ENCODE results near the gene NAT9.

NAT9 gene

DNA sequence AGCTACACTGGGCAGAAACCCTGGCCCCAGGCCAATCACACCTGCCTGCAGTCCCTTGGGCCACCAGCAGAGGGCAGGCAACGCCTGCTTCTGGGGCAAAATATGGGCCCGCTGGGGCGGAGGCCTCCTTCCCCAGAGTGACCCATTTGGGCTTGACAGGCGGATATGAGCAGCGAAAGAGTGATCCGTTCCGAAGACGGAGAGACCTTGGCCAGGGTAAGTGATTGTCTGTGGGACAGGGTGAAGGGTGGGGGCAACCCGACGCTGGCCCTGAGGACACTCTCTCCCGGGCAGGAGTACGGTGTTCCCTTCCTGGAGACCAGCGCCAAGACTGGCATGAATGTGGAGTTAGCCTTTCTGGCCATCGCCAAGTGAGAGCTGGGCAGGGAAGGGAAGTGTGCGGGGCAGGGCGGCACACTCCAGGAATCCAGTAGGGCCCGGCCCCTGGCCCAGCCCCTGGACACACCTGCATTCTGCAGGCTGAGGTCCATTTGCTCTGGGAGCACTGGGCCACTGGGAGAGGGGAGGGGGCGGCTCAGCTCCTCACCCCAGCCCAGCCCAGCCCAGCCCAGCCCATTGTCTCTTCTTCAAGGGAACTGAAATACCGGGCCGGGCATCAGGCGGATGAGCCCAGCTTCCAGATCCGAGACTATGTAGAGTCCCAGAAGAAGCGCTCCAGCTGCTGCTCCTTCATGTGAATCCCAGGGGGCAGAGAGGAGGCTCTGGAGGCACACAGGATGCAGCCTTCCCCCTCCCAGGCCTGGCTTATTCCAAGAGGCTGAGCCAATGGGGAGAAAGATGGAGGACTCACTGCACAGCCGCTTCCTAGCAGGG lies 31.2 kb downstream of the NAT9 start:
- DNase-seq (ENCODE audit: low read depth): no peak

DNA sequence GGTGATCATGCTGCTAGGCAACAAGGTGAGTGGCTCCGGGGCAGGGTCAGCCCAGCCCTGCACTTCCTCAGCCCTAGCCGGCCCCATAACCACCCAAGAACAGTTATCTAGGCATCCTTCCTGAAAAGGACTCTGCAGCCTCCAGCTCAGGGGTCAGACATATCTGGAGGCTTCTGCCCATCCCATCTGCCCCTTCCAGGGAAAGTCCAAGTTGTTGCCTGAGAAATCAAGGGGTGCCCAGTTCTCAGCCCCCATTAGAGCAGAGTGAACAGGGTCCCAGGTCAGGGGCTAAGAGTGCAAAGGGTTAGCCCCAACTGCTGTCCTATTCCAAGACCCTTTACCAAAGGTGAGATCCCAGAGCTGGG lies 31.8 kb downstream of the NAT9 start:
- DNase-seq (ENCODE audit: low read depth): no peak

DNA sequence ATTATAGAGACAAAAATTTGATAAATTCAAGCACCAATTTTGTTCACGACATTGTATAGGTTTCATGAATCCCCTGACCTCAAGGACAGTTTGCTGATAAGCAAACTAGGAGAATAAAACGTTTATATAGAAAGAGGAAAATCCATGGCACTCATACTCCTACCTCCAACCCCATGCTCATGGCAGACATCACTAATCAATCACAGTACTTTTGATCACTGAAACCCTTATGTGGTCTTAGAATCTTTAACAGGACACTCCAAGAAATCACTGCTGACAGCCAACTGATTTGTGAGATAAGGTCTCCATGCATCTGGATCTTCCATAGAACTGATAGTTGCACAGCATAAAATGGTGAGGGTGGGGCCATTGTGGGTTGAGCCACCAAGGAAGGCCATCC lies 32.4 kb downstream of the NAT9 start:
- DNase-seq (ENCODE audit: low read depth): no peak

DNA sequence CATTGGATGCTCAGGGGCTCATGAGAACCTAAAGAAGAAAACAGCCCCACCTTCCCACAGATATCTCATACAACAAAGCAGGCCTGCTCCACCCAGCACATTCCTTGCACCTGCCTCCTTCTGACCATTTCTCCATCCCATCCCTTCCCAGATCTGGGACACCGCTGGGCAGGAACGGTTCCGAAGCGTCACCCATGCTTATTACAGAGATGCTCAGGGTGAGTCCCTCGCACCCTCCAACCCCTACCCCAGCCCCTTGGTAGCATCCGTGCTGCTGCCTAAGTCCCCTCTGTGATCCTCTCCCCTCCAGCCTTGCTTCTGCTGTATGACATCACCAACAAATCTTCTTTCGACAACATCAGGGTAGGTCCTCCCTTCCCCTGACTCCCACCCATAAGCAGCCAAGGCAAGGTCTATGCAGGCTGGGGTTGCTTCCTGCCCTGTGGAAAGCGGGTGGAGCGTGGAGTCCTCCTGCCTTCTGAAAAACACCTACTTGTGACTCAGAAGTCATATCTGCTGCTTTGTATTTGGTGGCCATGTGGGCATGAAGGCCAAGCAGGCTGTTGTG lies 33.1 kb downstream of the NAT9 start:
- DNase-seq (ENCODE audit: low read depth): no peak

DNA sequence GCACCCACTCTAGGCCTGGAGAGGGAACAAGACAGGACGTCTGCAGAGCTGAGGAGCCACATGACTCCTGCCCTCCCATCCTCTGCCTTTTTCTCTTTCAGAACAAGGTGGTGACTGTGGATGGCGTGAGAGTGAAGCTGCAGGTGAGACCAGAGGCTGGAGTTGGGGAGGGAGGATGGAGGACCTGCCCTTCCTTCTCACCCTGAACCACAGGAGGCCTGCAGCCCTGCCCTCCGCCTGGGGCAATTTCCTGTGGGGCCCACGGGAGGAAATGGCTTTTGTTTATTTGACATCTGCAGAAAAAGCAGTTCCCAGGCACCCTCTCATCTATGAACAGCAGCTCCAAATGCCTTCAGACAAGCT lies 34.0 kb downstream of the NAT9 start:
- DNase-seq (ENCODE audit: low read depth): no peak

DNA sequence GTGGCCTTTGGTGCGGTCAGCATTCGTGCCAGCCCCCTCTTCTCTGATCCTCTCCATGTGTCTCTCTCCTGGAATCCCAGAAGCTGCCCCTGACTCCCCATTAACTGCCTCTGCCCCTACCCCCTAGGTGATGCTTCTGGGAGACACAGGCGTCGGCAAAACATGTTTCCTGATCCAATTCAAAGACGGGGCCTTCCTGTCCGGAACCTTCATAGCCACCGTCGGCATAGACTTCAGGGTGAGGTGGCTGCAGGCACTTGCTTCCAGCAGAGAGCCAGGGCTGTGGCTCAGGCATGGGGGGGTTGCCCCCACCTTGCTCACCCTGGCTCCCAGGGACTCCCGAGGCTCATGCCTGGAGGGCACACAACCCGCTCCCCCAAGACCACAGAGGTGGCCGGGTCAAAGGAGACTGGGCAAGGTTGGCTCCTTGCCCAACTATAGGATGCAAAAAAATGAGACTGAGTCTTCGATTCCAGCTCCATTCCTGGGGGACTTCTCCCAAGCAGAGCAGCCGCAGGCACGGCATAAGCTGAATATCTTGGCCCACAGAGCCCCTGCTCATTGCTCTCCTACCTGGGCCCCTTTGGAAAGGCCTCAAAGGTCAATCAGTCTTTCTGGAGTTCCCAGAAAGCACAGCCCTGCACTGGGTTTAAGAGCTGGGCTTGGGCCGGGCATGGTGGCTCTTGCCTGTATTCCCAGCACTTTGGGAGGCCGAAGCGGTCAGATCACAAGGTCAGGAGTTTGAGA lies 35.3 kb downstream of the NAT9 start:
- no peak for DNase-seq (ENCODE audit: low read depth)

DNA sequence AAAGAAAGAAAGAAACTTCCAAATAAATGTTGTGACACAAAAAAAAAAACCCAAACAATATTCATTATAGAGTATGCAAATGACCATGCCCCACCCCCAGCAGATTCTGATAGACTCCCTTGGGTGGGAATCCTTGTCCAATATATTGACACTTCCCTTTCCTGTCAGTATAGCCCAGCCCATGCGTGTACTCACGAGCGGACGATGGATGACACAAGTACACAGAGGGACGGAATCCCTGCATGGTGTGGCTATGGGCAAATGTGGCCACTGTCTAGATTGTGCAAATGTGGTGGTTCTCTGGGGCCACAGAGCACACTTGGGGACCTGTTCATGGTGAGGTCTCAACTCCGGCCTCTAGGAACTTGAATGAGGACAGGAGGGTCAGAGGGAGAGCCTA lies 36.0 kb downstream of the NAT9 start:
- DNase-seq (ENCODE audit: low read depth): no peak

DNA sequence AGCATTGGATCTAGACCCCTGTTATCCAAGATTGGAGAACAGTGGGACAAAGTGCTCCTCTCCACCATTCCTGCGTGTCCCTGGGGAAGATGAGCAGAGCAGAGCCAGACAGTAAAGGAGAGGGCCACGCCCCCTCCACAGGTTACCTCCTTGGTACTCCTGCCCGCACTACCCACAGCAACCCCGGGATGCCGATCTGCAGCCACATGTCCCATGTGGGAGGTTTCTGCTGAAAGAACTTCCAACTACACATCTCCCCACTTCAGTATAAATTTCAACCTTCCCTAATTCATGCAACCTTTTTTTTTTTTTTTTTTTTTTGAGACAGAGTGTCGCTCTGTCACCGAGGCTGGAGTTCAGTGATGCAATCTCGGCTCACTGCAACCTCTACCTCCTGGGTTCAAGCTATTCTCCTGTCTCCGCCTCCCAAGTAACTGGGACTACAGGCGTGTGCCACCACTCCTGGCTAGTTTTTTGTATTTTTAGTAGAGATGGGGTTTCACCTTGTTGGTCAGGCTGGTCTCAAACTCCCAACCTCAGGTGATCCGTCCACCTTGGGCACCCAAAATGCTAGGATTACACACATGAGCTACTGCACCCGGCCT lies 36.8 kb downstream of the NAT9 start:
- no peak for DNase-seq (ENCODE audit: low read depth)

DNA sequence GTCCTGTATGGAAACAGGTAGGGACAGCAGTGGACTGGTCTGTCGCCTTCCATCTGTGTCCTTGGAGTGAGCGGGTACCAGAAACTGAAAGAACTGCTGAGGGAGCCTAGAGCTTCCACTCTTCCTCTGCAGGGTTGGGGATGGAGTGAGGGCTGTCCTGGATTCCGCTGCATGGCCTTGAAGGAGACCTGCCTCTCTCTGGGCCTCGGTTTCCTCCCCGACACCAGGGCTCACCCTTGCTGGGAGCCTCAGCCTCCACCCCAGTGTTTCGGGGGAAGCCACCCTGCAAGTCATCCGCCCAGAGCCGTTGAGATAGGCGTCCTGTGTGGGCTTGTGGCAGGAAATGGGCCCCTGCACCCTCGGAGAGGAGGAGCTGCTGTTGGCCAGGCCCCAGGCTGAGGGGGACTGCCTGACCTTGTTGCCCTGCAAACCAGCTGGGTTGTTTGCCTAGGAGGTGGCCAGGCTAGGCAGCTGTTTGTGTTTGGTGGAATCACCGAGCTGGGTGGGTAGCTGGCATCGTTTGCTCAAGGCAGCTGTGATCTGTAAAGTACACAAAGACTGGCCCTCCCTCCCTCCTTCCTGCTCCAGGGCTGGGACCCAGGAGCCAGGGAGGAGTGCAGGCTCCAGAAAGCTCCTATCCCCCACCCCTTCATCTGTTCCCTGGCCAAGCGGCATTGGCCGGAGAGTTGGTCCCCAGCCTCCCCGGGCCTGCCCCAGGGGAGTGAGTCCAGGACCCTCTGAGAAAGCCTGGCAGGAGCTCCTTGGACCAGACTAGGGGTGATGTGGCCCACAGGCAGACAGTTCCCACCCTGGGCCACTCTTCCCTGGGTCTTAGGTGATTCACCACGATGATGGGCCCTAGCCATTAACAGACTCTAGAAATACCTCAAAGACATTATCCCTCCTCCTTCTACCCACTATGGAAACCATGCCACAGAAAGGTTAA lies 37.8 kb downstream of the NAT9 start:
- DNase-seq (ENCODE audit: low read depth): peak; percentile 70

DNA sequence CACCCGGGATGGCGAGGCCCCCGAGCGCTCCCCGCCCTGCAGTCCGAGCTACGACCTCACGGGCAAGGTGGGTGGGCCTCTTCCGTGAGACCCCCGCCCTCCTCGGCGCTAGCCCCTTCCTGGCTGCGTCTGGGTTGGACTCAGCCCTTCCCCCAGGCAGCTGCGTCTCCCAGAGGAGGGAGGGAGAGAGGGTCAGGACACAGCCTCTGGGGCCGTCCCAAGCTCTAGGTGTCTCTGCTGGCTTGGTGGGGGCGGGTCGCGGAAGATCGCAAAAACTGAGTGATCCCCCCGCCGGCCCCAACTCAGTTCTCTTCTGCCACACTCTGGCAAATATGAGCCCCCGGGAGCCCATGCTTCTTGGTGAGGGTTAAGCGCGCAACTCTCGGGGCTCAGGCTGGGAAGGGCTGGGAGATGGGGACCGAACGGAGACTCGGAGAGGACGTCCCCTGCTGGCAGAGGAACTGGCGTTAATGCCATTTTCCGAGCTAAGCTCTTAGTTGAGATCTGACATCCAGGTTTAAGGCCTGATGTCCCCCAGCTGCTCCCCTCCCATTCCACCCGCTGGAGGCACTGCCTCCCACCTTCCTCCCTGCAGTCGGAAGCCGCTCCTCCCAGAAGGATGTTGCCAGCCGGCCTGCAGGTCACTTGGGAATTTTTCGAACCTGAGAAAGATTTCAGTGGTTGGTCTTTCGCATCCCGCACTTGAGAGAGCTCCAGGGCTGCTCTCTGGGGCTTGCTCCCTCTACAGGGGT lies 38.7 kb downstream of the NAT9 start:
- DNase-seq (ENCODE audit: low read depth): peak; percentile 66

DNA sequence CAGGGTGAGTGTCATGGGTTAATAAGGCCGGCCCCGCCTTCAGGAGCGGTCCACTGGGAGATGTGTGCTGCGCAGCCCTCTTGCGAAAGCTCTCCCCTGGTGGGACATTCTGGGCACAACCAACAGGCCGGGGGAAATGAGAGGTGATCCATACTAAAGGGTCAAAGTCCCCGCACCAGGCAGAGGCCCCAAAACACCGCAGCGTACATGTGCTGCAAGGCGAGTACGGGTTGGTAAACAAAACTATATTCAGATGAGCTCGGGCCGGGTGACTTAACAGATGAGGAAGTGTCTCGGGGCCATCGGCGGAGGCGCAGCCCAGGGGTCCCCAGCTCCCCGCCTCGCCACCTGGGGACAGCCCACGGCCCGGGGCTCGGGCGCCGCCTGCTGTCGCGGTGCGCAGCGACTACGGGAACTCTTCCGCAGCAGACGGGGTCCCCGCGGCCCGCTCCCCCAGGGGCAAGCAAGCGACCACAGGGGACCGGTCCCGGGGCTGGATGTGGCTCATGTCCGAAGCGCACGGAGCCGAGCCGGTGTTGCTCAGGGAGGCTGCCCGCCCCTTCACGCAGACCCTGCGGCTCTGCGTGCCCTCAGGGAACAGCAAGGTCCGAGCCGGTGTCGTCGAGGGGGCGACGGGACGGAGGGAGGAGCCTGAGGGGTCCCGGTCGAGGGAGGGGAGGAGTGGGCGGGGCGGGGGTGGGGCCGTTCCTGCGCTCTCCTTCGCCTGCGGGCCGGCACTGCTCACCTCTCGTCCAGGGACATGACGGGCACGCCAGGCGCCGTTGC lies 39.4 kb downstream of the NAT9 start, which contains the start of gene RAB37:
TSS of gene RAB37 (plus strand) at position 744 of the 786 bp plus-strand sequence. CDS start at position 761, 17 bp downstream.
- peak; percentile 70 for DNase-seq (ENCODE audit: low read depth)

DNA sequence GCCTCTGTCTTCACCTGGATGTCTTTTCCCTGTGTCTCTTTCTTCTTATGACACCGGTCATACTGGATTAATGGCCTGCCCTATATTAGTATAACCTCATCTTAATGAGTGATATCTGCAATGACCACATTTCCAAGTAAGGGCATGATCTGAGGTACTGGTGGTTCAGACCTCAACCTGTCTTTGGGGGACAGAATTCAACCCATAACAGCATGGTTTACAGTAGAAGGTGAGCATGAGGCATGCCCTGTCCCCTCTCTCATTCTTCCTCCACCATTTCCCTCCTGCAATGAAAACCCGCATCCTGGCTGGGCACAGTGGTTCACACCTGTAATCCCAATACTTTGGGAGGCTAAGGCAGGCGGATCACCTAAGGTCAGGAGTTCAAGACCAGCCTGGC lies 41.9 kb downstream of the NAT9 start:
- no peak for DNase-seq (ENCODE audit: low read depth)

DNA sequence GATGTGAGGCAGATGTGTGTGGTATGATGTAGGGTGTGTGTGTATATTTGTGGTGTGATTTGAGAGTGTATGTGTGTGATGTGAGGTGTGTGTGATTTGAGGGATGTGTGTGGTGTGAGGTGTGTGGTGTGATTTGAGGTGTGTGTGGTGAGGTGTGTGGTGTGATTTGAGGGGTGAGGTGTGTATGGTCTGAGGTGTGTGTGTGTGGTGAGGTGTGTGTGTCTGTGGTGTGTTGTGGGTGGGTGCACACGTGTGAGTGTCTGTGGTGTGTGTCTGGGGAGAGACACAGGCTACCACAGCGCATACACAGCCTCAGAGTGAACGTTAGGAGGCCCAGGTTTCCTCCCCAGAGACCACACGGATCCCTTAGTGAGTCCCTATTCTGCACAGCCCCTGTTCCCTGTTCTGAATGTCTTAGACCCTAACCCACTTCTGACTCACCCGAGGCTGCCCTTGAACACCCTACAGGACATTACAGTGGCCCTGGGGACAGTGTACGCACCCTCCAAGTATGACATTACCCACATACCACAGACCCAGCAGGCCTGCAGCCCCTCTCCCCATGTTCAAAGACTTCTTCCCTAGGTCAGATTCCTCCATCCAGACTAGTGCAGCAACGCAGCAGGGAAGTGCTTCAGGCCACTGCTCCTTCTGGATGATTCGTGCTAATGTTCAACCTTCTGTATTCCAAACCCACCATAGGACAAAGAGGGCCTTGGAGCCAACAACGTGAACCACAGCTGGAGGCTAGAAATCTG lies 42.6 kb downstream of the NAT9 start:
- DNase-seq (ENCODE audit: low read depth): no peak

DNA sequence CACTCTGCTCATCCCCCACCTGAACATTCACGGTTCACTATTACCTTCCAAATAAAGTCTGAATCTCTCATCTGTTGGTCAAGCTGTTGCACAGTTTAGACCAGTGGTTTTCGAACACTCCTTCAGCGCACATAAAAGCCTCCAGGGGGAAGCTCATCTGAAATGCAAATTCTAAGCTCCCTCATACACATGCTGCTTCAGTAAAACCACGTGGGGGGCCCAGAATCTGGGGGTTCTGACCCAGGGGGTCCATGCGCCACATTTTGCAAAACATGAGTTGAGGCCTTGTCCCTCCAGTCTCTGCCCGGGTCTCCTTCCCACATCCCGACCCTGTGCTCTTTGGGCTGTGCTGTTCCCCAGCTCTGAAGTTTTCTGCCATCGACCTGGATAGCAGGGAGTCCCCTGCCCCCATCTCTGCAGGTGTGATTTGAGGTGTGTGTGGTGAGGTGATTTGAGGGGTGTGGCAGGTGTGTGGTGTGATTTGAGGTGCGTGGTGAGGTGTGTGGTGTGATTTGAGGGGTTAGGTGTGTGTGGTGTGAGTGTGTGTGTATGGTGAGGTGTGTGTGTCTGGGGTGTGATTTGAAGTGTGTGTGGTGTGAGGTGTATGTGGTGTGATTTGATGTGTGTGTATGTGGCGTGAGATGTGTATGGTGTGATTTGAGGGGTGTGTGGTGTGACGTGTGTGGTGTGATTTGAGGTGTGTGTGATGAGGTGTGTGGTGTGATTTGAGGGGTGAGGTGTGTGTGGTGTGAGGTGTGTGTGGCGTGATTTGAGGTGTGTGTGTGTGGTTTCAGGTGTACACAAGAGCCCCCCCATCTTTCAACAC lies 43.9 kb downstream of the NAT9 start:
- DNase-seq (ENCODE audit: low read depth): no peak

DNA sequence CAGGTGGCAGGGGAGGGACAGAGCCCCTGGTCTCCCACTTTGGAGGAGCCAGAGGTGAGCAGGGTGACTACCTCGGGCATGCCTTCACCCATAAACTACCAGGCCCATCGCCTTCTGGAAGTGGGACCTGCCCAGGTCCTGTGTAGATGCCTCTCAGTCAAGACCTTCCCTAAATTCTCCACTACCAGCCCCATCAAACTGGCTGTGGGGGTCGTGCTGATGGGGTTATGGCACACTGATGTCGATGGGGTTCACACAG lies 44.9 kb downstream of the NAT9 start:
- DNase-seq (ENCODE audit: low read depth): no peak

DNA sequence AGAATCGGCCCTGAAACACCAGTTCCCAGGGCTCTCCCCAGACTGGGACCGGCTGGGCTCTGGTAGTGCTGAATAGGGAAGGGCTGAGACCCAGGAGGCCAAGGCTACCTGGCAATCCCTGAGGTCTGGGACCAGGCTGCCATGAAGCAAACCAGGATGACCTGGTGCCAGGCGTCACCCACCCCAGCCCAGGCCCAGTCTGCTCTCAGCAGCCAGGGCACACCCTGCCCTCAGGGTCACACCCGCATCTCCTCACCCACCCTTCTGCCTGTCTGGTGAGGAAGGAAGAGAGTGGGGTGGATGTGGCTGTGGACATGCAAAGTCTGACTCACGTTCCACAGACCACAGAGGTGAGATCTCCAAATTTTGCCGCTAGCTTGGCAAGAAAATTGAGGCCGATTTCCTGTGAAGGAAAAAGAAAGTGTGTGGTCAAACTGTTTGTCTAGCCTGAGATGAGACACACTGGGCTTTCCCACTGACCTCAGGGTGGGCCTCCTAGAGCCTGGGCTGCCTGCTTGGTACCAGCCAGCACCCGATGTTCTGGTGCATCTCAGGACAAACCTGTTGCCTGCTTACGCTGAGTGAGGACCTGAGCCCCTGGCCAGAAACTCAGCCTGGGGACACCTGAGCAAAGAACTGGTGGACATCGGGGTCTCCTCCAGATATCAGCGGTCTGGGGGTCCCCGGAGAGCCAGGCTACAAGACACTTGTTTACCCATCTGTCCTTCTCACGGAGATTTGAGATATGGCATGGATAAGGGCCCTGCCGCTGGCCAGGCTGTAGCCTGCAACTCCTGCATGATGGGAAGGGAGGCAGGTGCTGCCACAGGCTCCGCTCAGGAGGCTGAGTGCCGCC lies 45.4 kb downstream of the NAT9 start:
- DNase-seq (ENCODE audit: low read depth): no peak

DNA sequence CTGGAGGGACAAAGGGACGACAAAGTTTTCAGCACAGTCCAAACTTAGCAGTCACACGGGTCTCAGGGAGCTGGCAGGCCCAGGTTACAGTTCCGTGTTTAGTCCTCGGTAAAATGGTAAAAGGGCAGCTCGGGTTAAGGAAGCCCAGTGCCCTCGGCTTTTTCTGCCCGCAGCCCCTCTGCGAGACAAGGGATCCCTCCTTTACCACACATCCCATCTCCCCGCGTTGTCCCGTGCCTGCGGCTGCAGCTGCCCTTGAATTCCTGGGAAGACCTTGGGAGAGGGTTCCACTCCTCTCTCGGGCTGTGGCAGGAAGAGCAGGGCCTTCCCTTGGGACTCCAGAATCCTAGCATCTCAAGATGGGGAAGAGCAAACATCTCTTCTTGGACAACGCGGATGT lies 46.3 kb downstream of the NAT9 start:
- DNase-seq (ENCODE audit: low read depth): no peak

DNA sequence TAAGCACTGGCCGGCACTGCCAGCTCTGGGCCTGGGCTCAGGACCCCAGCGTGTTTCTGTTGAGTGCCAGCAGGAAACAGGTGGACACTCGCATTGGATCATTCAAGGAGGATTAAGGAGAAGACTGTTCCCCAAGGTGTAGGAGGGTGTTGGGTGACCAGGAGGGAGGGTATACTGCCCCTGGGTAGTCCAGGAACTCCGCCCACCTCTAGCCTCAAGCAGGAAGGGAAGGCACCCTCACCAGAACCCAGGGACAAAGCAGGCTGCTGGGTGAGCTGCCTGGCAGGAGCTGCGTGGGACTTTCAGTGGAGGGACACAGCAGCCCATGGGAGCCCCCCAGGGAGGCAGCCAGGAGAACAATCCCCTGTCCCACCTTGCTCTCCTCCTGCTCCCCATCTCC lies 46.8 kb downstream of the NAT9 start:
- DNase-seq (ENCODE audit: low read depth): no peak
